Stimulated activated CD8-positive, alpha-beta memory T cell treated with anti-CD3 and anti-CD28 coated beads, Interleukin-7, amount 100 ng/mL, for 4 hours (primary cell): ENCODE results near the gene RARRES1.

Experiments
- DNase-seq, 2 donors: peaks; one replicate each; pipeline ENCODE4 v3.0.0-alpha.2; 2020; ENCODE audit warnings: low read depth in 2 of 2

RARRES1 gene

DNA sequence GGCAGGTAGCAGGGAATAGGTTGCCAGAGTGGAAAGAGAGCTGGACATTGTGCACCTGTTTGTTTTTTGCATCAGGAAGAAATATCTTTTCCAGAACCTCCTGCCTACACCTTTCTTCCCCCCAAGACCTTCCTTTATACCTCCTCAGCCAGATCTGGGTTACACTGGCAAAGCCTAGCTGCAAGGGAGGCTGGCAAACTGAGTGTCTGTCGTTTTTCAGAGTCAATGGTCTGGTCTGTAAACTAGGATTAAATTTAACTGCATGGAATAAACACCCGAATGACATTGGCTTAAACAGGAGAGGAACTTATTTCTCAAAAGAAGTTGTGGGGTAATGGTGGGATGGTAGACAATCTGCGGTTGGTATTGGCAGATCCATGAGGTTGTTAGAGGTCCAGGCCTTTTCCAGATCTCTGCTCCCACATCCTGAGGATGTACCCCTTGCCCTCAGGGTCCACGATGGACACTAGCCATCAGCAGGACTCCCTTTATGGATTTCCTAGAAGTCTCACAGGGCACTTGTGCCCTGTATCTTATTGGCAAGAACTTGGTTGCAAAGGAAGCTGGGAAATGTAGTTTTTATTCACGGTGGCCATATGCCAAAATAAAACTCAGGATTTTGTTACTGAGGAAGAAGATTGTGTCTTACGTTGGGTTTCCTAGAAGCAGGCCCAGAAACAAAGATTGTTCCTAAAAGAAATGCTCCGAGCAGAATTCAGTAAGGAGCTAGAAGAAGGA, 3.2 kb upstream of the RARRES1 start:
- no peak for DNase-seq

DNA sequence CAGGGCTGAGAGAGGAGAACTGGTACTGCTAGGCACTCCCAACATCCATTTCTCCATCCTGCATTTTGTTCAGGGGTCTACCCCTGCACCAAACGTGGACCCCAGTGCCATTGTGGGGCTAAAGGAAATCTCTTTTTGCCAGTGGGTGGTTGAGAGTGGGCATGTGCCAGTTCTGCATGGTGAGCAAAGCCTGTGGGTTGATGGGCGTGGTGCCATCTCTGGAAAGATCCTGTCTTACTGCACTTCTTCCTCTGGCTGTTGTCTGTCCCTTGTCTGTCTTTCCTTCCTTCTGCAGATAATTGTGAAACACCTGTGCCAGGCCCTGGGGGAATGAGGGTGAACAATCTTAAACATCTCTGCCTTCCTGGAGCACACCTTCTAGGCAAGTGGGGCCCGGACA, 1.4 kb upstream of the RARRES1 start:
- no peak for DNase-seq

- no peak for DNase-seq
These were observed 571 bp upstream of the RARRES1 start for GRCh38 chr3:158732856-158733200.

GRCh38 chr3:158731486-158731885, 771 bp downstream of the RARRES1 start:
- DNase-seq = no peak

- DNase-seq = no peak
These were observed 3.4 kb downstream of the RARRES1 start for GRCh38 chr3:158728851-158729250.

GRCh38 chr3:158728061-158728377, 4.2 kb downstream of the RARRES1 start:
- no peak for DNase-seq

- DNase-seq = no peak
These were observed 4.8 kb downstream of the RARRES1 start for GRCh38 chr3:158727206-158728060.

GRCh38 chr3:158725348-158726011, 6.8 kb downstream of the RARRES1 start:
- no peak for DNase-seq

DNA sequence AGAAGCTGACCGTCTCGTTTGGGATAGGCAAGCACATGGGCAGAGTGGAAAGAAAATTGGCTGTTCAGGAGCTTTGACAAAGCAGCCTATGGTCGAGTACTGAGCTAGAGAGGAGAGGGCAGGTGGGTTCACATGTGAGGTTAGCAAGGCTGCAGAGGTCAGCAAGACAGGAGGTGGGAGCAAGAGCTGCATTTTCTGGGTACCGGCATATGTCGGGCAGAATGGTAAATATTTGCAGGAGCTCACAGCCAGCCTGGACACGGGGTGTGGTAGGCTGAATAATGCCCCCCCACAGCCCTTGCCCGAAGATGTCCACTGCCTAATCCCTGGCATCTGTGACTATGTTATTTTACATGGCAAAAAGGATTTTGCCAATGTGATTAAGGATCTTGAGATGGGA, 8.3 kb downstream of the RARRES1 start:
- DNase-seq = no peak

DNA sequence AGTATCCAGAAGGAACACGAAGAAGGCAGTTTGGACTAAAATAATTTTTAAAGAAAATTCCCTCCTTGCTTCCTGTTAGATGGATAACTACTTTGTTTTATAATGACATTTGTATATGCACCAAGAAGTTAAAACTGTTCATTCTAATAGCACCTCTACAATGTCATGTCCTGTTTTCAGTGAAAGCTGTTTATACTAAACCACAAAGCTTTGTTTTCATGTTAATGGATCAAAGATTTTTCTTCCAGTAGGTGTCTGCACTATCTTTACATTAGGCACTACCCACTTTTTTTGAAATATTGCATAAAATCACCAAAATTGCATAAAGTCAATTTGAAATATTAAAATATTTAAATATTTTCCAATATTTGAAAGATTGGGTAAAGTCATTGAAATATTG, 10.1 kb downstream of the RARRES1 start:
- no peak for DNase-seq

DNA sequence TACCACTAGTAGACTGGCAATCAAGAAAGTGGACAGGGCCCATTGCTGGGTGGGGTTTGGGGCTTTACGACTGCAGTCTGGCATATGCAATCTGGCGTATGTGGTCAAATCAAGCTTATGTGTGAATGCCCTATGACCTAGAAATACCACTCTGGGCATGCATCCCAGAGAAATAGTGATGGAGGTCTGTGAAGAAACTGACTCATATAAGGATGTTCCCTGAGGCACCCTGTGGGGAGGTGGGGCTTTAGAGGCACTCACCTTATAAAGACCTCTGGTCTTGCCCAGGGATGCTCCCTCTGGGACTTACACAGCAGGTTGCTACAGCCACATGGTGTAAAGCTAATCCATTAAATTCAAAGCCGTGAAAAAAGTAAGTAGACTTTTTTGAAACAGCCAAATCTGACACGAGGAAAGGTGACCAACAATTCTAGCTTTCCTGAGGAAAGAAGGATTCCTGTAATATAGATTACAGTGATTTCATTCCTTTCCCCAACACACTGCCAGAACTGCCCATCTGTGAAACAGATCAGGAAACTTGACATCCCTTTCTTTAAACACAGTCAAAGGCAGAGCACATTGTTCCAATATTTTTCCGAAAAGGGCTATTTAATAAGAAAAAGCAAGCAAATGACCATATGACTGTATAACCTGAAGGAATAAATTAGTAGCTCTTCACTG, 13.6 kb downstream of the RARRES1 start:
- no peak for DNase-seq

- DNase-seq = no peak
These were observed 14.7 kb downstream of the RARRES1 start for GRCh38 chr3:158717576-158717975.

- DNase-seq = no peak
These were observed 19.2 kb downstream of the RARRES1 start for GRCh38 chr3:158713094-158713499.

- no peak for DNase-seq
These were observed 19.8 kb downstream of the RARRES1 start for GRCh38 chr3:158712443-158712842.

DNA sequence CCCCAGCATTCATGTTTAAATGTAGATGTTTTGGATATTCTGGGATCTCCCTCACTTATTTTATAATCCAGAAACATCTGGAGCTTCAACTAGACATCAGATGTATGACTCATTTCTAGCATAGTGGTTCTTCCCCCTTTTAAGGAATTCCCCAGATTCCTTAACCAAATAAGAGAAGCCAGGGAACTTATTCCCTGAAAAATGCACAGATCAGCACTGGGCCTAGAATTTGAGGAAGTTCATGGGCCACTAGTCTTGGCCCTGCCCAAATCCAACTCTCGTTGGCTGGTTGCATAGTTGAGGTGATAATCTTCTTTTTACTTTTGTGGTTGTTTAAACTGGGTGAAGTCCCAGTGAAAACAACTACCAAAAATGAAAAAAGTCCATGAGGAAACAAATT, 20.4 kb downstream of the RARRES1 start:
- DNase-seq = no peak

GRCh38 chr3:158710601-158711000, 21.7 kb downstream of the RARRES1 start:
- no peak for DNase-seq

DNA sequence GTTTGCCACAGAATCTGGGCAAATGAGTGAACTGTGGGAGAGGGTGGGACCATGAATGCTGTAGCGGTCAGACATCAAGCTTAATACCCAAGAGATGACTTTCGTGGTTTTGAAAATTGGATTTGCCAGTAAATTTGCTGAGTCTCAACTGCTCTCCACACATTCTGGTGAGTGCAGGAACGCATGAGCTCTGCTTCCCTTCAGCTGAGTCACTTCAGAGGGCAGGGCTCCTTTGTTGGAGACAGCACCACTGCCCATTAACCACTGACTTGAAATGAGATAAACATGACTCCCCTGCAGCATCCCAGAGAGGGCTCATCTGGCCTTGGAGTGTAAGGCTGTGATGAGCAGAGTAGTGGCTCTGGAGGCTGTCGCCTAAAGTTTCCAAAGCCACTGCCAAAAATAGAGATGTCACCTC, 22.6 kb downstream of the RARRES1 start:
- no peak for DNase-seq

DNA sequence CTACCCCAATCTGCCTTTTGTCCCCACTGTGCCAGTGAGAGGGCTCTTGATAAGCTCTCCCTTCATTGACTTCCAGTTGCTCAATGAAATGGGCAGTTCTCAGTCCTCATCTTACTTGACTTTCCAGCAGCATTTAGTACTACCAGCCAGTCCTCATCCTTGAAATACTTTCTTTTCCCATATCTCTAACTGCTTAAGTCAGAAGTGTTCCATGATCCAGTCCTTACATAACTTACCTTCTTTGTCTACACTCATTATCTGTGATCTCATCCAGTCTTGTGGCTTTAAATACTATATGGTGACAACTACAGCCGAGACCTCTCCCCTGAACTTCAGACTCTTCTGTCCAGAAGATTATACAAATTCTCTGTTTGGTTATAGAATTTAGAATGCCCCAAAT, 28.7 kb downstream of the RARRES1 start:
- DNase-seq = no peak

- no peak for DNase-seq
These were observed 29.3 kb downstream of the RARRES1 start for GRCh38 chr3:158702815-158703481.

DNA sequence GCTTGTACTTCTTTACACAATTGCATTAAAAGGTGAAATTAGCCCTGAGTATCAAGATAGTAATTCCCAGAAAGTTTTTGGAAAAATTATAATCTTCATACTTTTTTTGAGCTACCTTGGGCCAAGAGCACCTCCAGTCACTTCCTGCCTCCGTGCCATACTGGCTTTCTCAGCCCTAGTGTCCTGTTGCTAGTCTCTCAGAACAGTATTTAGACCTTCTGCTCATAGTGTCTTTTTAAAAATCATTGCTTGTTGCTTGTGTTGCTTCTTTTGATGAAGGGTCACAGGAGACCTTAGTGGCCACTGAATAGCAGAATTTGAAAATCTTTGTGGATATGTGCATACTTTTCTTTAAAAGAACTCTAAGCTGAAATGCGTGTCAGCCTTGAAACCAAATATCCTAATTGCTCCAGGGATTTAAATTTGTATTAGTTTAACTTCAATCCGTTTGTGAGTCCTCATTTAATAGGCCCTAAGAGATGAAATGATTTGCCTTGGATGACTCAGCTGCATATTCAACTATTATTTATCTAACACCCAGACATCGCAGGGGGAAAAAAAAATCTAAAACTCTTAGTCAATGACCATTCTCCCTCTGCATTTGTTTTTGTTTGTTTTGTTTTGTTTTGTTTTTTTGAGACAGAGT, 30.7 kb downstream of the RARRES1 start:
- DNase-seq = no peak

- DNase-seq = no peak
These were observed 31.7 kb downstream of the RARRES1 start for GRCh38 chr3:158700559-158700958.
